GM12891 (cell line): ENCODE results near the gene TSFM. TPM values are rescaled to one million over a fixed set of nuclear protein-coding genes. Genes with fewer than 3 reads are reported as not detected.

Source experiments
- DNase-seq: peaks from one replicate; pipeline ENCODE4 v3.0.0; 2011; ENCODE audit warnings: low spot score; ENCODE audit not compliant: insufficient read length
- FAIRE-seq: peaks from 2 replicates; lab custom pipeline; 2011; peaks lifted over from hg19 to GRCh38; lab: Jason Lieb, UNC
- PAX5 ChIP-seq: IDR thresholded peaks from 2 replicates; pipeline ENCODE4 v1.6.1; 2011; ENCODE audit warnings: low read length, moderate library complexity, mild to moderate bottlenecking; ENCODE audit not compliant: insufficient read depth, severe bottlenecking
- POLR2A ChIP-seq: IDR thresholded peaks from 2 replicates; pipeline ENCODE4 v1.6.1; 2011; ENCODE audit warnings: low read depth, low read length, control low read depth
- POLR2AphosphoS5 ChIP-seq: IDR thresholded peaks from 2 replicates; pipeline ENCODE4 v1.6.1; 2011; ENCODE audit warnings: low read depth, low read length, control low read depth
- POU2F2 ChIP-seq: IDR thresholded peaks from 2 replicates; pipeline ENCODE4 v1.6.1; 2011; ENCODE audit warnings: low read depth, mild to moderate bottlenecking, control low read depth, low read length, moderate library complexity
- SPI1 ChIP-seq: IDR thresholded peaks from 2 replicates; pipeline ENCODE4 v1.6.1; 2011; ENCODE audit warnings: low read depth, low read length, control low read depth
- TAF1 ChIP-seq: IDR thresholded peaks from 2 replicates; pipeline ENCODE4 v1.6.1; 2011; ENCODE audit warnings: low read depth, low read length, control low read depth
- polyA plus RNA-seq: library from polyadenylated mRNA; unstranded; fragments of >200 nt; gene quantifications from one replicate; pipeline ENCODE4 v1.2.1, GENCODE V29; 2012; ENCODE audit warnings: low read depth, missing spikeins, inconsistent platforms; ENCODE audit not compliant: missing spikeins

Gene TSFM
- 41.6 TPM for polyA plus RNA-seq

DNA sequence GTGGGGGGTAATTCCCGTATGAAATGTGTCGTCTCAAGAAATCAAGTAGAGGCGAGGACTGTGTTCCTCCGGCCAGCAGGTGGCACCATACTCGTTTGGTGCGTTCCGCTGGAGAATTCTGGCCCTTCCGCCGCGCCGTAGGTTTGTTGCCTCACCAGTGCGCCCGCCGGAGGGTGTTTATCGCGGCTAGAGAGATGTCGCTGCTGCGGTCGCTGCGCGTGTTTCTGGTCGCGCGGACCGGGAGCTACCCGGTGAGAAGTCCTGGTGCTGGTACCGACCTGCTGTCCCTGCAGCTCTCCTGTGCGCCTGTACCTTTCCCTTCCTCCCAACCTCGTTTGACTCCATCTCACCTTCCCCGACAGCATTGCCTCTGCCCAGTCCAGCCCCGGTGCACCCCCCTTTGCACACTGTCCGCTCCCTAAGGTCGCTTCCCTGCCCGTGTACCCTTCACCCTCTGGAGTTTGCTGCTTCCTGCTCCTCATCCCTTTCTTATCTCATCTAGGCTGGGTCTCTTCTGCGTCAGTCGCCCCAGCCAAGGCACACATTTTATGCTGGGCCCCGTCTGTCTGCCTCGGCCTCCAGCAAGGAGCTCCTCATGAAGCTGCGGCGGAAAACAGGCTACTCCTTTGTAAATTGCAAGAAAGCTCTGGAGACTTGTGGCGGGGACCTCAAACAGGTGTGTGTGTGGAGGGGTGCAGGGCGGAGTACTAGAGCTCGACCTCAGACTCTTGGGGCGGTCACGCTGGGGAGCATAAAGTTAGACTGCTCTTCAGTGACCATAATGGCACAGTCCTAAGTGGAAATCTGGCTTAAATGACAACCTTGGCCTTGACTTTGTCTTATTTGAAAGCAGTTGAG lies at the start of gene TSFM:
Gene TSFM (plus strand): TSS at position 180 of the 858 bp plus-strand sequence. CDS start 15 bp downstream, at position 195.
- TF ChIP-seq TAF1: peak; percentile 72
- TF ChIP-seq POLR2AphosphoS5: peak; percentile 93
- peak; percentile 90 for TF ChIP-seq POLR2A
- TF ChIP-seq PAX5: peak; percentile 63
- peak; percentile 85 for TF ChIP-seq POU2F2
- TF ChIP-seq SPI1: 0 out of 2 replicates have a peak, but pooled peaks have one; percentile 6
- peak; percentile 95 for FAIRE-seq

GRCh38 chr12:57733928-57734327 lies 48.7 kb upstream of the TSFM start:
- no peak for TF ChIP-seq POLR2AphosphoS5
- TF ChIP-seq SPI1: no peak
- TF ChIP-seq POLR2A: no peak
- TF ChIP-seq POU2F2: no peak
- no peak for TF ChIP-seq TAF1
- no peak for TF ChIP-seq PAX5
- DNase-seq (no peak), FAIRE-seq (no peak)

More for the DNA sequence above, at the start of gene TSFM:
- DNase-seq: peak; percentile 74

GRCh38 chr12:57734591-57734990 lies 48.0 kb upstream of the TSFM start:
- no peak for DNase-seq
- FAIRE-seq: no peak

GRCh38 chr12:57735198-57735855 lies 47.3 kb upstream of the TSFM start:
- TF ChIP-seq SPI1 (no peak), POLR2AphosphoS5 (no peak), PAX5 (no peak)
- DNase-seq (no peak), FAIRE-seq (no peak)

More at GRCh38 chr12:57734591-57734990, 48.0 kb upstream of the TSFM start:
- TF ChIP-seq TAF1 (no peak), POLR2AphosphoS5 (no peak), POU2F2 (no peak), POLR2A (no peak), SPI1 (no peak)

DNA sequence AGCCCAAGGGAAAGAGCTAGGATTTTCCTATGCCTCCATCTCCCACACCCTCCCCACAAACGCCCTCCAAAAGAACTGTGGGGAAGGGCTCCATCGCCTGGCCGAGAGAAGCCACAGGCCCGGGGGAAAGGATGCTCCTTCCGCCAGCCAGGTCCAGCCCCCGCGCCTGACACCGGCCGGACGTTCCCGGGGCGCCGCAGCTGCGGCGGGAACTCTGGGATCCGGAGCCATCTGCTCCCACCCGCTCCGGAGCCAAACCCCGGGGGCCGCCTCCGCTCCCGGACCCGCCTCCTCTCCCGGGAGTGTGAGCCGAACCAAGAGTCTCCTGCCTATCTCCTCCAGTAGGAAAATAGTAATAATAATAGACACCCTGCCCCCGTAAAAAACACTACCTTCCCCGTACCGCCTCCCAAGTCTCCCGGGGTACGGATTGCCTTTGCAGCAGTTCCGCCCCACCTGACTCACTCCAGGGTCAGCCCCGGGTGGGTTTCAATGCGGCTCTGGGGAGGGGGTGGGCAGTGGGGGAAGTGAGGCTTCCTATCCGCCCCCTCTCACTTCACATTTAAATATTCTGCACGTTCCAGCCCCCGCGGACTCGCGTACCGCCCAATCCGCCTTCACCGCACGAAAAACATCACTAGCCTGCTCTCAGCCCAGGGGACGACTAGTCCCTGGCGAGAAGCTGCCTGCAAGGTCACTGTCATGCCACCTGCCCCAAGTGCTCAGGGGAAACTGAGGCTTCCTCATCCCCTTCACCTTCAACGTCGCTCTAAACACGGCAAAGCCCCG lies 46.4 kb upstream of the TSFM start:
- FAIRE-seq (no peak), DNase-seq (no peak)
- TF ChIP-seq PAX5 (no peak), TAF1 (no peak), POLR2AphosphoS5 (no peak)

- no peak for FAIRE-seq
- no peak for DNase-seq
- TF ChIP-seq SPI1 (no peak), POLR2A (no peak), POU2F2 (no peak), POLR2AphosphoS5 (no peak), TAF1 (no peak), PAX5 (no peak)
Observed at GRCh38 chr12:57736741-57737466, 45.7 kb upstream of the TSFM start.

DNA sequence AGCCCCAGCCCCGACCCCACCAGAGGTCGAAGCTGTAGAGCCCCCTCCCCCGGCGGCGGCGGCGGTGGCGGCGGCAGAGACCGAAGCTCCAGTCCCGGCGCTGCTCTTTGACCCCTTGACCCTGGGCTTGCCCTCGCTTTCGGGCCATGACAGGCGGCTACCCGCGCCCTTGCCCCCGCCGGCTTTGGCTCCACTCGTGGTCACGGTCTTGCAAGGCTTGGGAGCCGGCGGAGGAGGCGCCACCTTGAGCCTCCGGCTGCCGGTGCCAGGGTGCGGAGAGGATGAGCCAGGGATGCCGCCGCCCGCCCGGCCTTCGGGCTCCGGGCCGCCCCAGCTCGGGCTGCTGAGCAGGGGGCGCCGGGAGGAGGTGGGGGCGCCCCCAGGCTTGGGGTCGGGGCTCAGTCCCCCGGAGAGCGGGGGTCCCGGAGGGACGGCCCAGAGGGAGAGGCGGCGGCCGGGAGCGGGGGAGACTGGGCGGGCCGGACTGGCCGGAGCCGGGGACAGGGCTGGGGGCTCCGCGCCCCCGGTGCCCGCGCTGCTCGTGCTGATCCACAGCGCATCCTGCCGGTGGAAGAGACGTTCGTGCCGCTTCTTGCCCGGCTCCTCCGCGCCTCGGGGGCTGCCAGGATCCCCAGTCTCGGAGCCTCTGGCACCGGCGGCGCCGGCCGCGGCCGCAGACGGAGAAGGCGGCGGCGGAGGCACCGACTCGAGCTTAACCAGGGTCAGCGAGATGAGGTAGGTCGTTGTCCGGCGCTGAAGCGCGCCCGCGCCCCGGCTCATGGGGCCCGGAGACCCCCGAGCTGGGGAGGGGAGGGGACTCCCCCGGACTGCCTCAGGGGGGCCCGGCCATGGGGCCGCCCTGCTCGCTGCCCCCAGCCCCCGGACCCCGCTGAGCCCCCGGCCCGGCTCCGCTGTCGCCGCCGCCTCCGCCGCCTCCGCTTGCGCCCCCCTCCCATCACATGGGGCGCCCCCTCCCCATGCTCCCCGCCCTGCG lies 44.8 kb upstream of the TSFM start:
- TF ChIP-seq POU2F2: no peak
- TF ChIP-seq POLR2A: no peak
- TF ChIP-seq PAX5: no peak
- no peak for TF ChIP-seq SPI1
- TF ChIP-seq TAF1: no peak
- no peak for TF ChIP-seq POLR2AphosphoS5
- FAIRE-seq (no peak), DNase-seq (no peak)

GRCh38 chr12:57738661-57739237 lies 43.8 kb upstream of the TSFM start, which contains the start of gene AGAP2:
AGAP2 (minus strand) TSS chr12:57738742; CDS start chr12:57738246, 496 bp downstream.
- no peak for TF ChIP-seq POLR2A
- no peak for TF ChIP-seq PAX5
- no peak for TF ChIP-seq POLR2AphosphoS5
- DNase-seq (no peak), FAIRE-seq (no peak)
